Erythroblast (primary cell): ENCODE measurements around the gene IQCF2.

Source experiments
- GATA1 ChIP-seq: IDR thresholded peaks from 2 replicates; pipeline ENCODE4 v1.6.1; 2011; ENCODE audit warnings: low read depth, mild to moderate bottlenecking, control low read depth, low read length, moderate library complexity
- POLR2A ChIP-seq: IDR thresholded peaks from 2 replicates; pipeline ENCODE4 v1.6.1; 2011; ENCODE audit warnings: mild to moderate bottlenecking, low read length

DNA sequence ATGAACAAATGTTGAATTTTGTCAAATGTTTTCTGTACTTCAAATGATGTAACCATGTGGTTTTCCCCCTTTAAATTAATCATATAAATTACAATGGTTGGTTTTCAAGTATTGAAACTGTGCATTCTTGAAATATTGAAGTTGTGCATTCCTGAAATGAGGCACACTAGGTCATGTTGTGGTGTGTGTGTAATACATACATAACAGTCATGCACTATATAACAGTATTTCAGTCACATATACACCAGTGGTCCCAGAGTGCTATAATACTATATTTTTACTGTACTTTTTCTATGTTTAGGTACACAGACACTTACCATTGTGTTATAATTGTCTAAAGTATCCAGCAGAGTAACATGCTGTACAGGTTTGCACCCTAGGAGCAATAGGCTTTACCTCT is 25.0 kb downstream of the IQCF2 start:
- no peak for TF ChIP-seq POLR2A
- TF ChIP-seq GATA1, result no peak
